ENCODE measurements around the gene PDE5A. TPM values are rescaled to one million over a fixed set of nuclear protein-coding genes. Genes with fewer than 3 reads are reported as not detected.
"Not testable (repeated sequence)": the region's sequence is repeated elsewhere in the genome, so short reads cannot be mapped to it uniquely, and the experiment has no call there.

The PDE5A gene
- total and polyA plus RNA-seq, 2 donors from 2014 or later, result 3.9 to 29.4 TPM

DNA sequence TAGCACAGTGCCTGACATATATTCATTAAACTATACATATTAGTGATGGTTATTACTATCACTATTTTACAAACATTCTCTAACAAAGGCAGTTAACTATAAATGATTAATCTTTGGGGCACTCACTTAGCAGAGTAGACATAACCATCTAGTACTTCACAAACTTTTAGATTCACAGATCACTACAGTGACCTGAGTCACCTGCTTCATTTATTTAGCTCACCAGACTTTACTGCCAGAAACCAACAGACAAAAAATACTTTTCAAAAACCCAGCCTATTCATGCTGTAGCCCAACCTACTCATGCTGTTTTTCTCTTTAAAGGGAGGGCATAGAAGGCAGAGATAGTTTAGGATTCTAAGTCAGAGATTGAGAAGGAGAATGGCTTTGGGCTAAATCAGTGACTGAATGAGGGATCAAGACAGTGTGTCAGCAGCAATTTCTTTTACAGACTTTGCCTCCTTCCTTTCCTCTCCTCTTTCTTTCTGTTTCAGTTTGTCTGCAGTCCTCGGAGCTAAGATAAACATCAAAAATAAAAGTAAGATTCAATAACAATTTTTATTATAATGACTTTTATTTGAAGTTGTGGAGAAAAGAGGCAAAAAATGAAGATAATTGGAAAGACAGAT, 34.7 kb upstream of the PDE5A start:
- intact Hi-C loops (cut with DNase I), result no loop called here
- H3K4me3 ChIP-seq (ENCODE audit: low read length in 3 of 3), result peak overlapping the region in 2 of 3 donors; percentile 2 to 9
- H3K27ac ChIP-seq (ENCODE audit: low read depth in 2 of 2, low read length in 2 of 2), result no peak overlapping the region
- FAIRE-seq (no peak), DNase-seq (no peak)
- H3K36me3 ChIP-seq (ENCODE audit: control insufficient read depth in 2 of 3, insufficient read depth in 3 of 3, low read length in 3 of 3), result no peaks in the 10 kb centered on the region
- no peak overlapping the region for H3K9ac ChIP-seq (ENCODE audit: low read length in 3 of 3)
- H3K4me1 ChIP-seq (ENCODE audit: control insufficient read depth in 2 of 3, insufficient read depth in 2 of 3, low read depth in 1 of 3, low read length in 3 of 3), result no peaks in the 10 kb centered on the region
- TF ChIP-seq CTCF (IDR thresholded peaks at IDR 0.05; ENCODE audit: borderline replicate concordance, extremely low read depth, insufficient read depth), result no peak
- no peaks in the 10 kb centered on the region for H3K27me3 ChIP-seq (ENCODE audit: control insufficient read depth, insufficient read depth, low read length)
- H3K9me3 ChIP-seq (ENCODE audit: control insufficient read depth in 2 of 3, insufficient read depth in 1 of 3, low read length in 3 of 3), result no peaks in the 10 kb centered on the region

DNA sequence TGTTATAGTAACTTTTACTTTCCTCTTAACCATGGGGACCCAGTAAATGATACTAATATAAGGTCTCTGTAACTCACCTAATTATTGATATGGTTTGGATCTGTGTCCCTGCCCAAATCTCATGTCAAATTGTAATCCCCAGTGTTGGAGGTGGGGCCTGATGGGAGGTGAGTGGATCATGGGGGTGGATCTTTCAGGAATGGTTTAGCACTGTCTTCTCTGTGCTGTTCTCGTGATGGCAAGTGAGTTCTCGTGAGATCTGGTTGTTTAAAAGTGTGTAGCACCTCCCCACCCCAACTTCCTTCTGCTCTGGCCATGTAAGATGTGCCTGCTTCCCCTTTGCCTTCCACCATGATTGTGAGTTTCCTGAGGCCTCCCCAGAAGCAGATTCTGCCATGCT, 34.0 kb upstream of the PDE5A start:
- H3K27ac ChIP-seq (ENCODE audit: low read depth in 2 of 2, low read length in 2 of 2); H3K27me3 ChIP-seq (ENCODE audit: control insufficient read depth, insufficient read depth, low read length); H3K9ac ChIP-seq (ENCODE audit: low read length in 3 of 3); DNase-seq; H3K36me3 ChIP-seq (ENCODE audit: control insufficient read depth in 2 of 3, insufficient read depth in 3 of 3, low read length in 3 of 3); H3K4me3 ChIP-seq (ENCODE audit: low read length in 3 of 3); intact Hi-C loops (cut with DNase I); FAIRE-seq; H3K9me3 ChIP-seq (ENCODE audit: control insufficient read depth in 2 of 3, insufficient read depth in 1 of 3, low read length in 3 of 3); H3K4me1 ChIP-seq (ENCODE audit: control insufficient read depth in 2 of 3, insufficient read depth in 2 of 3, low read depth in 1 of 3, low read length in 3 of 3): not testable (repeated sequence)

GRCh38 chr4:119661231-119661630, 32.6 kb upstream of the PDE5A start:
- no peak for FAIRE-seq

GRCh38 chr4:119659576-119659975, 31.0 kb upstream of the PDE5A start:
- Histone ChIP-seq H3K9ac (ENCODE audit: low read length in 3 of 3) (no peak overlapping the region), H3K27me3 (ENCODE audit: control insufficient read depth, insufficient read depth, low read length) (no peaks in the 10 kb centered on the region), H3K4me3 (ENCODE audit: low read length in 3 of 3) (no peak overlapping the region), H3K27ac (ENCODE audit: low read depth in 2 of 2, low read length in 2 of 2) (no peak overlapping the region), H3K4me1 (ENCODE audit: control insufficient read depth in 2 of 3, insufficient read depth in 2 of 3, low read depth in 1 of 3, low read length in 3 of 3) (no peaks in the 10 kb centered on the region), H3K36me3 (ENCODE audit: control insufficient read depth in 2 of 3, insufficient read depth in 3 of 3, low read length in 3 of 3) (no peaks in the 10 kb centered on the region), H3K9me3 (ENCODE audit: control insufficient read depth in 2 of 3, insufficient read depth in 1 of 3, low read length in 3 of 3) (no peaks in the 10 kb centered on the region)
- intact Hi-C loops (cut with DNase I), result no loop called here
- FAIRE-seq (no peak), DNase-seq (peak in 1 of 5 donors; percentile 19)
- no peak for TF ChIP-seq CTCF (IDR thresholded peaks at IDR 0.05; ENCODE audit: borderline replicate concordance, extremely low read depth, insufficient read depth)

More at GRCh38 chr4:119661231-119661630, 32.6 kb upstream of the PDE5A start:
- H3K9ac ChIP-seq (ENCODE audit: low read length in 3 of 3), result no peak overlapping the region
- H3K4me3 ChIP-seq (ENCODE audit: low read length in 3 of 3), result no peak overlapping the region
- H3K9me3 ChIP-seq (ENCODE audit: control insufficient read depth in 2 of 3, insufficient read depth in 1 of 3, low read length in 3 of 3), result no peaks in the 10 kb centered on the region
- H3K36me3 ChIP-seq (ENCODE audit: control insufficient read depth in 2 of 3, insufficient read depth in 3 of 3, low read length in 3 of 3), result no peaks in the 10 kb centered on the region
- H3K4me1 ChIP-seq (ENCODE audit: control insufficient read depth in 2 of 3, insufficient read depth in 2 of 3, low read depth in 1 of 3, low read length in 3 of 3), result no peaks in the 10 kb centered on the region
- DNase-seq, result no peak
- no peaks in the 10 kb centered on the region for H3K27me3 ChIP-seq (ENCODE audit: control insufficient read depth, insufficient read depth, low read length)
- H3K27ac ChIP-seq (ENCODE audit: low read depth in 2 of 2, low read length in 2 of 2), result no peak overlapping the region
- intact Hi-C loops (cut with DNase I), result no loop called here
- no peak for TF ChIP-seq CTCF (IDR thresholded peaks at IDR 0.05; ENCODE audit: borderline replicate concordance, extremely low read depth, insufficient read depth)

All from kidney (tissue), 14 donors.